ENCODE results near the gene TMEM145.

DNA sequence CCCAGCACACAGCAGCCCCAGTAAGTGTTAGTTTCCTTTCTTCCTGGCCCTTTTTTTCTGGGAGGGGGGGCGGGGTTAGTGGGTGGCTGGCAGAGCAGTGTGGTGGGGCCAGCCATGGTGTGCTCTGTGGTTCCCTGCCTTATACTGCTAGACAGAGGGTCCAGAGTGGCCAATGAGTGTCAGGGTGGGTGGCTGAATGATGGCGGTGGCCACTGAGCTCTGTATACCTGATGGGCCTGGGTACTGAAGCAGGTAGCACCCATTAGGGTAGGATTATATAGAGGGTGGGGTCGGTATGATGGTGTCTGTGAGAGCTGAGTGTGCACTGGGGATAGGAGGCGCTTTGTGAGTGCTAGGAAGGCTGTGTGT lies 30.3 kb upstream of the TMEM145 start:
- TF ChIP-seq EP300 (IDR thresholded peaks at IDR 0.05) (no peak), POLR2A (IDR thresholded peaks at IDR 0.05; ENCODE audit: low read depth) (no peak), POLR2AphosphoS5 (IDR thresholded peaks at IDR 0.05) (no peak)
- TF ChIP-seq, protein P1, sequence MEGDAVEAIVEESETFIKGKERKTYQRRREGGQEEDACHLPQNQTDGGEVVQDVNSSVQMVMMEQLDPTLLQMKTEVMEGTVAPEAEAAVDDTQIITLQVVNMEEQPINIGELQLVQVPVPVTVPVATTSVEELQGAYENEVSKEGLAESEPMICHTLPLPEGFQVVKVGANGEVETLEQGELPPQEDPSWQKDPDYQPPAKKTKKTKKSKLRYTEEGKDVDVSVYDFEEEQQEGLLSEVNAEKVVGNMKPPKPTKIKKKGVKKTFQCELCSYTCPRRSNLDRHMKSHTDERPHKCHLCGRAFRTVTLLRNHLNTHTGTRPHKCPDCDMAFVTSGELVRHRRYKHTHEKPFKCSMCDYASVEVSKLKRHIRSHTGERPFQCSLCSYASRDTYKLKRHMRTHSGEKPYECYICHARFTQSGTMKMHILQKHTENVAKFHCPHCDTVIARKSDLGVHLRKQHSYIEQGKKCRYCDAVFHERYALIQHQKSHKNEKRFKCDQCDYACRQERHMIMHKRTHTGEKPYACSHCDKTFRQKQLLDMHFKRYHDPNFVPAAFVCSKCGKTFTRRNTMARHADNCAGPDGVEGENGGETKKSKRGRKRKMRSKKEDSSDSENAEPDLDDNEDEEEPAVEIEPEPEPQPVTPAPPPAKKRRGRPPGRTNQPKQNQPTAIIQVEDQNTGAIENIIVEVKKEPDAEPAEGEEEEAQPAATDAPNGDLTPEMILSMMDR (IDR thresholded peaks at IDR 0.05), result no peak

All from esophagus muscularis mucosa (tissue), 4 donors.